Psoas muscle (tissue), 8 donors: ENCODE measurements around the gene THAP7. TPM values are rescaled to one million over a fixed set of nuclear protein-coding genes. Genes with fewer than 3 reads are reported as not detected.
A peak's percentile ranks its signal among the peaks of the same experiment; 100 is the strongest.

Experiments
- ATAC-seq, 4 donors: fragments of 200-7000 bp; cut with Tn5 transposase; one replicate each; pipeline ENCODE4 v1.9.1; 2020; ENCODE audit warnings: moderate library complexity in 3 of 4, mild to moderate bottlenecking in 2 of 4
- DNase-seq, 2 donors: peaks; one replicate each; pipeline ENCODE4 v3.0.0-alpha.2; 2020
- H3K27ac ChIP-seq: fragments of 200-600 bp; one replicate; pipeline ENCODE4 v1.8.0; 2022
- H3K27me3 ChIP-seq, 3 donors: fragments of 200-600 bp in 1 of 3; one replicate each; pipeline versions ENCODE4 v1.6.1 to v1.8.0; 2013 to 2022; ENCODE audit warnings: low read length in 2 of 3, mild to moderate bottlenecking in 2 of 3, moderate library complexity in 1 of 3; ENCODE audit not compliant: insufficient read depth in 3 of 3
- H3K36me3 ChIP-seq, 2 donors: fragments of 200-600 bp in 1 of 2; one replicate each; pipeline versions ENCODE4 v1.6.1 to v1.8.0; 2013 to 2022; ENCODE audit warnings: low read depth in 1 of 2, mild to moderate bottlenecking in 1 of 2, moderate library complexity in 1 of 2; ENCODE audit not compliant: insufficient read depth in 1 of 2
- H3K4me1 ChIP-seq: fragments of 200-600 bp; one replicate; pipeline ENCODE4 v1.8.0; 2022
- H3K4me3 ChIP-seq: fragments of 200-600 bp; one replicate; pipeline ENCODE4 v1.8.0; 2022; ENCODE audit warnings: mild to moderate bottlenecking
- H3K9me3 ChIP-seq: fragments of 200-600 bp; one replicate; pipeline ENCODE4 v1.8.0; 2022
- WGBS, 3 donors: extraction: QIAGEN DNeasy Blood & Tissue Kit; methylation state at CpG; one replicate each; pipeline versions ENCODE4 v1.1.6 to v1.1.7; 2013; 5-methylcytosine and 5-hydroxymethylcytosine counted together
- intact Hi-C, 2 donors: fragments of 100-400 bp; cut with DNase I; formaldehyde crosslinking; loops; one replicate each; pipeline versions ENCODE4 v1.11.0 to v1.14.2; 2022
- polyA plus RNA-seq, 3 donors: library from polyadenylated mRNA; stranded (reverse); fragments of 200-250 nt; gene quantifications; one replicate each; pipeline ENCODE4 v1.2.3, GENCODE V29; 2013
- total RNA-seq, 4 donors: library from RNA; stranded (reverse); fragmentation: NEBNext Ultra II Directional in 2 of 4; extraction: Animal tissue kit (Norgen Biotek cat#: 25700) in 2 of 4; gene quantifications; one replicate each; pipeline versions ENCODE4 v1.2.1 to v1.2.4, GENCODE V29; 2021 to 2023
- TF ChIP-seq, protein P1 (sequence below): fragments of 200-600 bp; IDR thresholded peaks from one replicate; pipeline ENCODE4 v1.8.0; 2022; ENCODE audit warnings: antibody characterized with exemption
- donor health status: healthy with polysubstance abuse.
- donor health status: DM: no; HTN: no; CAD: no; lungs with moderate emphysema.
- donor health status: Bipolar disorder and iron deficiency.
- donor health status: healthy.
- donor health status: DM: yes; HTN: yes; CAD: no.
- donor health status: DM: no; HTN: no; CAD: no.
- donor health status: DM: no; HTN: no; CAD: no.
- donor health status: DM: yes; HTN: yes; CAD: no.

THAP7 gene
- total and polyA plus RNA-seq, 7 donors = 25.2 to 67.5 (median 39.2) TPM

DNA sequence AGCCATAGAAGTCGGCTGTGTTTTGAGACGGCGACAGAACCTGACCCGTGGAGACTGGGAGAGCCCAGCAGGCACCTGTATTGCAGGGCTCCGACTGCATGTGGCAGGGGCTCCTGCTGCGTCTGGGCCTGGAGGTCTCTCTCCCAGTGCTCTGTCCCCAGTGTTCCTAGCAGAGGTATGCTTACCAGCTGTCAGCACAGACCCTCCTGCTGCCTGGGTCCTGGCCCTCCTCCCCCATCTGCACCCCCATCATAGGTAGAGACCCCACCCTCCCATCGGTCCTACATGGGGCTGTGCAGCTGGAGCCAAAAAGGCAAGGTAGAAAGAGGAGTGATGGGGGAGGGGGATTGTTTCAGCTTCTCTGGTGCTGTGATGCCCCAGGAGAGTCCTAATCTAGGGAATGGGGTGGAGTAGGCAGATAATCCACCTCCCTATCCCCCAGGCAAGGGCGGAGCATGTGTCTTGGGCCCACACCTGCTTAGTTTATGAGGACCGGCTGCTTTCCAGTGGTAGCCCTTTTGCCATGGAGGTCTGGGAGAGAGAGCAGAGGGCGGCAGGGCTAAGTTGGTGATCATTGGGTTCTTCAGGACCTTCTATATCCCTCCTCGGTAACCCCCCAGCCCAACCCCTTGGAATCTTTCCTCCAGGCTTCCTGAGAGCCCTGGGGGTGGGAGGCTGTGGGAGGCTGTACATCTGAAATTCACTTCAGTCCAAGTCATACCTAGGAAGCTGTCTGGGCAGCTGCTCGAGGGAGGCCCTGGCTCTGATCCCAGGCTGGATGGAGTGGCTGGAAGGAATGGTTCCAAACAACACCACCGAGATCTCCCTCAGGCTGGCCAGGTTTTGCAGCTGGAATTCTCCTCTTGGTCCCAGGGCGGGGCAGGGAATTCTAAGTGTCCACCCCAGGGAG, 25.1 kb upstream of the THAP7 start:
- 51 to 56% (median 54%) methylated on average over 14 of the region's 14 CpGs for WGBS, 3 donors
- peak; percentile 23 to 59 (median 39) for ATAC-seq
- intact Hi-C loops = no loop called here

DNA sequence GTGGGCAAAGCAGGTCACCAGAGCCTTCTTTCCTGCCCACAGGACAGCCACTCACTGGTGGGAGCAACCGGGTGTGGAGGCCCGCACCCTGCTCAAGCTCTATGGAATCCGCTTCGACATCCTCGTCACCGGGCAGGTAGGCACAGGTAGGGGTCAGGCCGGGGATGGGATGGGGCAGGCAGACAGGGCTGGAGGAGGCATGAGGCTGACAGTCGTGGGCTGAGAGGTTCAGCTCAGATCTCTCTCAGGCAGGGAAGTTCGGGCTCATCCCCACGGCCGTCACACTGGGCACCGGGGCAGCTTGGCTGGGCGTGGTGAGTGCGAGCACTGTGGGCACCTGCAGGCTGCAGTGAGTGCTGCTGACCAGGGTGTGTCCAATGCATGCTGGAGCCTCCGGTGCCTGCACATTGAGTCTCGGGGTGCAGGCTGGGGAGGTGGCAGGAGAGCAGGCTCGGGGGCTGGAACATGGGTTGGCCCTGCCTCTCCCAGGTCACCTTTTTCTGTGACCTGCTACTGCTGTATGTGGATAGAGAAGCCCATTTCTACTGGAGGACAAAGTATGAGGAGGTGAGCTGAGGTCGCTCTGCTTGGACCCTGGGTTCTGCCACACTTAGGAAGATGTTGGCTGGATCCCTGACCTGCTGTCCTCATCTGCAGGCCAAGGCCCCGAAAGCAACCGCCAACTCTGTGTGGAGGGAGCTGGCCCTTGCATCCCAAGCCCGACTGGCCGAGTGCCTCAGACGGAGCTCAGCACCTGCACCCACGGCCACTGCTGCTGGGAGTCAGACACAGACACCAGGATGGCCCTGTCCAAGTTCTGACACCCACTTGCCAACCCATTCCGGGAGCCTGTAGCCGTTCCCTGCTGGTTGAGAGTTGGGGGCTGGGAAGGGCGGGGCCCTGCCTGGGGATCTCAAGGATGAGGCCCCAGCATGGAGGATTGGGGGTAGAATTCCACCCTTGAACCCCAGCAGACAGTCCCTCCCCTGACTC, 24.1 kb upstream of the THAP7 start:
- no peak for DNase-seq
- TF ChIP-seq, protein P1, sequence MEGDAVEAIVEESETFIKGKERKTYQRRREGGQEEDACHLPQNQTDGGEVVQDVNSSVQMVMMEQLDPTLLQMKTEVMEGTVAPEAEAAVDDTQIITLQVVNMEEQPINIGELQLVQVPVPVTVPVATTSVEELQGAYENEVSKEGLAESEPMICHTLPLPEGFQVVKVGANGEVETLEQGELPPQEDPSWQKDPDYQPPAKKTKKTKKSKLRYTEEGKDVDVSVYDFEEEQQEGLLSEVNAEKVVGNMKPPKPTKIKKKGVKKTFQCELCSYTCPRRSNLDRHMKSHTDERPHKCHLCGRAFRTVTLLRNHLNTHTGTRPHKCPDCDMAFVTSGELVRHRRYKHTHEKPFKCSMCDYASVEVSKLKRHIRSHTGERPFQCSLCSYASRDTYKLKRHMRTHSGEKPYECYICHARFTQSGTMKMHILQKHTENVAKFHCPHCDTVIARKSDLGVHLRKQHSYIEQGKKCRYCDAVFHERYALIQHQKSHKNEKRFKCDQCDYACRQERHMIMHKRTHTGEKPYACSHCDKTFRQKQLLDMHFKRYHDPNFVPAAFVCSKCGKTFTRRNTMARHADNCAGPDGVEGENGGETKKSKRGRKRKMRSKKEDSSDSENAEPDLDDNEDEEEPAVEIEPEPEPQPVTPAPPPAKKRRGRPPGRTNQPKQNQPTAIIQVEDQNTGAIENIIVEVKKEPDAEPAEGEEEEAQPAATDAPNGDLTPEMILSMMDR = no peak
- intact Hi-C loops = no loop called here
- no peaks in the 10 kb centered on the region for H3K4me1 ChIP-seq
- no peak for ATAC-seq
- peaks cover 0 to 4% (median 2%) of the 10 kb centered on the region in 3 donors for H3K27me3 ChIP-seq
- 69 to 84% (median 71%) methylated on average over 26 to 27 of the region's 27 CpGs for WGBS, 3 donors
- no peak overlapping the region for H3K4me3 ChIP-seq
- peaks cover 0 to 46% of the 10 kb centered on the region in 2 donors for H3K36me3 ChIP-seq
- no peak overlapping the region for H3K27ac ChIP-seq
- H3K9me3 ChIP-seq = no peaks in the 10 kb centered on the region

More for the DNA sequence above, 25.1 kb upstream of the THAP7 start:
- no peak for DNase-seq
- Histone ChIP-seq H3K9me3 (no peaks in the 10 kb centered on the region), H3K4me1 (peaks cover 5% of the 10 kb centered on the region), H3K36me3 (peaks cover 0 to 46% of the 10 kb centered on the region in 2 donors), H3K27me3 (peaks cover 0 to 12% (median 6%) of the 10 kb centered on the region in 3 donors), H3K27ac (peak overlapping the region; percentile 36), H3K4me3 (no peak overlapping the region)
- TF ChIP-seq, protein P1 = no peak

- WGBS, 3 donors = 74 to 79% (median 77%) methylated on average over 8 of the region's 8 CpGs
- no peak for DNase-seq
- no peak overlapping the region for H3K4me3 ChIP-seq
- H3K36me3 ChIP-seq = peaks cover 0 to 46% of the 10 kb centered on the region in 2 donors
- H3K27me3 ChIP-seq = peaks cover 0 to 2% (median 0%) of the 10 kb centered on the region in 3 donors
- no peaks in the 10 kb centered on the region for H3K9me3 ChIP-seq
- no peaks in the 10 kb centered on the region for H3K4me1 ChIP-seq
- no peak overlapping the region for H3K27ac ChIP-seq
- no peak for ATAC-seq
- intact Hi-C loops = no loop called here
- TF ChIP-seq, protein P1 = no peak
These were observed 23.3 kb upstream of the THAP7 start for GRCh38 chr22:21025266-21025665.

DNA sequence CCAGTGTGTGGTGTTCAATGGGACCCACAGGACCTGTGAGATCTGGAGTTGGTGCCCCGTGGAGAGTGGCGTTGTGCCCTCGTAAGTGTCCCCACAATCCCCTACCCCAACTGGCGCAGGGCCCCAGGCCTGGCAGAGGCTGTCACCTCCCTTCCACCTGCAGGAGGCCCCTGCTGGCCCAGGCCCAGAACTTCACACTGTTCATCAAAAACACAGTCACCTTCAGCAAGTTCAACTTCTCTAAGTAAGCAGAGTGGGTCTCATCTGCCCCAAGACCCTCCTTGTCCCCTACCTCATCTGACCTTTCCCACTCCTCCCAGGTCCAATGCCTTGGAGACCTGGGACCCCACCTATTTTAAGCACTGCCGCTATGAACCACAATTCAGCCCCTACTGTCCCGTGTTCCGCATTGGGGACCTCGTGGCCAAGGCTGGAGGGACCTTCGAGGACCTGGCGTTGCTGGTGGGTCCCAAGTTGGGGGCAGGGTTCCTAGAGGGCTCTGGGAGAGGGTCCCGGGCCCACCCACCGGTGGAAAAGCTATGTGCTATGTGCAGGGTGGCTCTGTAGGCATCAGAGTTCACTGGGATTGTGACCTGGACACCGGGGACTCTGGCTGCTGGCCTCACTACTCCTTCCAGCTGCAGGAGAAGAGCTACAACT, 21.2 kb upstream of the THAP7 start:
- H3K27ac ChIP-seq = no peak overlapping the region
- DNase-seq (no peak), ATAC-seq (no peak)
- H3K27me3 ChIP-seq = no peaks in the 10 kb centered on the region
- WGBS, 3 donors = 81 to 85% (median 83%) methylated on average over 12 to 13 of the region's 13 CpGs
- no peaks in the 10 kb centered on the region for H3K4me1 ChIP-seq
- no peak overlapping the region for H3K4me3 ChIP-seq
- intact Hi-C loops = no loop called here
- peaks cover 0 to 55% of the 10 kb centered on the region in 2 donors for H3K36me3 ChIP-seq
- no peaks in the 10 kb centered on the region for H3K9me3 ChIP-seq
- TF ChIP-seq, protein P1 = no peak
